GM23338 (cell line): Measurements from ENCODE around the gene CDKN2AIP. TPM values are rescaled to one million over a fixed set of nuclear protein-coding genes. Genes with fewer than 3 reads are reported as not detected.

Source experiments
- ATAC-seq: fragments of 200-7000 bp; cut with Tn5 transposase; 3 replicates; pipeline ENCODE4 v1.9.1; 2020
- DNase-seq: peaks from one replicate; pipeline ENCODE4 v3.0.0-alpha.2; 2015; ENCODE audit warnings: low spot score
- H2AFZ ChIP-seq: fragments of 200-600 bp; sonication (generic); 2 replicates; pipeline ENCODE4 v1.8.0; 2016; ENCODE audit warnings: antibody characterized with exemption, mild to moderate bottlenecking, moderate library complexity
- H3F3A ChIP-seq: fragments of 200-600 bp; sonication (generic); replicated peaks from 2 replicates; pipeline ENCODE4 v1.8.0; 2017; ENCODE audit warnings: antibody characterized with exemption, mixed run types, low read depth
- H3K27ac ChIP-seq: fragments of 200-600 bp; sonication (generic); 2 replicates; pipeline ENCODE4 v1.6.1; 2016; ENCODE audit warnings: low read depth
- H3K27me3 ChIP-seq: fragments of 200-600 bp; sonication (generic); 2 replicates; pipeline ENCODE4 v1.8.0; 2016; ENCODE audit warnings: mild to moderate bottlenecking, mixed run types, moderate library complexity; ENCODE audit not compliant: insufficient read depth
- H3K36me3 ChIP-seq: fragments of 200-600 bp; sonication (generic); 2 replicates; pipeline ENCODE4 v1.8.0; 2016; ENCODE audit warnings: mild to moderate bottlenecking; ENCODE audit not compliant: insufficient read depth
- H3K4me1 ChIP-seq: fragments of 200-600 bp; sonication (generic); 2 replicates; pipeline ENCODE4 v1.8.0; 2016; ENCODE audit warnings: mild to moderate bottlenecking, moderate library complexity; ENCODE audit not compliant: insufficient read depth
- H3K4me2 ChIP-seq: fragments of 200-600 bp; sonication (generic); 2 replicates; pipeline ENCODE4 v1.7.1; 2017; ENCODE audit warnings: mixed run types
- H3K4me3 ChIP-seq: fragments of 200-600 bp; sonication (generic); 2 replicates; pipeline ENCODE4 v1.6.1; 2016; ENCODE audit warnings: mixed run types
- H3K79me2 ChIP-seq: fragments of 200-600 bp; sonication (generic); replicated peaks from 2 replicates; pipeline ENCODE4 v1.8.0; 2017; ENCODE audit warnings: mild to moderate bottlenecking; ENCODE audit not compliant: insufficient read depth
- H3K9me2 ChIP-seq: fragments of 200-600 bp; sonication (generic); 2 replicates; pipeline ENCODE4 v1.8.0; 2017; ENCODE audit not compliant: insufficient read depth
- H4K20me1 ChIP-seq: fragments of 200-600 bp; sonication (generic); replicated peaks from 2 replicates; pipeline ENCODE4 v1.8.0; 2017; ENCODE audit warnings: mild to moderate bottlenecking; ENCODE audit not compliant: insufficient read depth
- H3K27ac Mint-ChIP-seq: 2 replicates; pipeline ENCODE4 v1.8.0; 2020; ENCODE audit warnings: inconsistent platforms, mild to moderate bottlenecking, moderate library complexity, mixed read lengths
- H3K27me3 Mint-ChIP-seq: 3 replicates; pipeline ENCODE4 v1.8.0; 2022; ENCODE audit warnings: low read depth, mild to moderate bottlenecking, moderate library complexity, mixed read lengths, inconsistent platforms; ENCODE audit not compliant: insufficient read depth, poor library complexity
- H3K36me3 Mint-ChIP-seq: 3 replicates; pipeline ENCODE4 v1.8.0; 2021; ENCODE audit warnings: low read depth, mild to moderate bottlenecking, inconsistent platforms, moderate library complexity, mixed read lengths
- H3K4me1 Mint-ChIP-seq: 3 replicates; pipeline ENCODE4 v1.8.0; 2020; ENCODE audit warnings: mild to moderate bottlenecking, inconsistent platforms, mixed read lengths
- H3K4me3 Mint-ChIP-seq: 3 replicates; pipeline ENCODE4 v1.8.0; 2021; ENCODE audit warnings: moderate library complexity, mild to moderate bottlenecking, inconsistent platforms, mixed read lengths
- H3K9me3 Mint-ChIP-seq: 3 replicates; pipeline ENCODE4 v1.8.0; 2020; ENCODE audit warnings: moderate library complexity, mild to moderate bottlenecking, inconsistent platforms, mixed read lengths
- CTCF ChIP-seq, 2 experiments: fragments of 200-600 bp in 1 of 2; sonication (generic) in 1 of 2; conservative IDR thresholded peaks; 2 replicates each; pipeline versions ENCODE4 v1.5.1 to v1.6.1; 2016 to 2017; ENCODE audit warnings: antibody characterized with exemption in 2 of 2, low read depth in 2 of 2, mild to moderate bottlenecking in 2 of 2, moderate library complexity in 1 of 2
- EZH2 ChIP-seq: fragments of 200-600 bp; sonication (generic); IDR thresholded peaks from one replicate; pipeline ENCODE4 v1.8.0; 2017; ENCODE audit warnings: antibody characterized with exemption, mild to moderate bottlenecking, low read depth; ENCODE audit not compliant: unreplicated experiment
- EZH2phosphoT487 ChIP-seq: fragments of 200-600 bp; sonication (generic); IDR thresholded peaks from one replicate; pipeline ENCODE4 v1.8.1; 2018; ENCODE audit warnings: antibody characterized with exemption; ENCODE audit not compliant: unreplicated experiment
- JUNB ChIP-seq: IDR thresholded peaks from one replicate; pipeline ENCODE4 v1.6.1; 2016; ENCODE audit warnings: antibody characterized with exemption; ENCODE audit not compliant: unreplicated experiment
- NANOG ChIP-seq: IDR thresholded peaks from 2 replicates; pipeline ENCODE4 v1.6.1; 2016; ENCODE audit warnings: antibody characterized with exemption, borderline replicate concordance
- ZNF114 ChIP-seq: fragments of 250-450 bp; sonication (Bioruptor Pico); IDR thresholded peaks from 2 replicates; pipeline ENCODE4 v1.5.0; 2020; ENCODE audit warnings: mild to moderate bottlenecking, moderate library complexity
- ZNF462 ChIP-seq: fragments of 250-450 bp; sonication (Bioruptor Pico); IDR thresholded peaks from 2 replicates; pipeline ENCODE4 v1.5.0; 2020; ENCODE audit warnings: mild to moderate bottlenecking, moderate library complexity
- polyA plus RNA-seq: library from polyadenylated mRNA; unstranded; fragments of >200 nt; fragmentation: Nextera tagmentation; extraction: Ambion mirVana; gene quantifications from 2 replicates; pipeline ENCODE4 v1.2.1, GENCODE V29; 2016
- total RNA-seq: library from RNA; depleted of rRNA; stranded (reverse); fragments of >200 nt; shearing (Covaris generic); gene quantifications from 2 replicates; pipeline ENCODE4 v1.2.3, GENCODE V29; 2014

CDKN2AIP gene
- total and polyA plus RNA-seq, 2 experiments from 2014 or later = 15.2 to 27.2 TPM

- peaks cover 28% of the 10 kb centered on the region for H3K9me3 Mint-ChIP-seq
- H3K4me2 ChIP-seq = no peak overlapping the region
- no peak overlapping the region for H3K27ac ChIP-seq
- H3K9me2 ChIP-seq = no peaks in the 10 kb centered on the region
- peaks cover 5% of the 10 kb centered on the region for H3K4me1 ChIP-seq
- H3F3A ChIP-seq = no peaks in the 10 kb centered on the region
- no peak for DNase-seq
- H3K27me3 ChIP-seq = no peaks in the 10 kb centered on the region
- H3K4me3 ChIP-seq = no peak overlapping the region
- peaks cover 23% of the 10 kb centered on the region for H3K4me1 Mint-ChIP-seq
- no peak for ATAC-seq
- no peaks in the 10 kb centered on the region for H3K79me2 ChIP-seq
- no peak overlapping the region for H2AFZ ChIP-seq
- H3K27ac Mint-ChIP-seq = no peak overlapping the region
- no peaks in the 10 kb centered on the region for H4K20me1 ChIP-seq
- no peak overlapping the region for H3K4me3 Mint-ChIP-seq
- H3K36me3 ChIP-seq = no peaks in the 10 kb centered on the region; the same call in 1 of the 2 replicates
- TF ChIP-seq JUNB (no peak), EZH2 (no peak), NANOG (no peak), CTCF (conservative IDR thresholded peaks at IDR 0.05; ENCODE audit: low read depth in 2 of 2) (no peak), ZNF462 (no peak), EZH2phosphoT487 (no peak), ZNF114 (CRISPR knock-in tag) (no peak)
- H3K36me3 Mint-ChIP-seq = peaks cover 37% of the 10 kb centered on the region
- peaks cover 6% of the 10 kb centered on the region for H3K27me3 Mint-ChIP-seq
Measured at GRCh38 chr4:183469936-183470335, 25.5 kb downstream of the CDKN2AIP start.
